Upper lobe of left lung (tissue), 6 donors: ENCODE results near the gene EPC2. TPM values are rescaled to one million over a fixed set of nuclear protein-coding genes. Genes with fewer than 3 reads are reported as not detected.

ENCODE experiments used
- ATAC-seq, 2 donors: fragments of 200-7000 bp; cut with Tn5 transposase; one replicate each; pipeline ENCODE4 v1.9.1; 2022; ENCODE audit warnings: mild to moderate bottlenecking in 2 of 2, moderate library complexity in 2 of 2; ENCODE audit not compliant: low FRiP score in 2 of 2
- DNase-seq, 2 donors: peaks; one replicate each; pipeline ENCODE4 v3.0.0-alpha.2; 2019 to 2020
- H3K27ac ChIP-seq, 4 donors: fragments of 200-600 bp; sonication (generic); one replicate each; pipeline ENCODE4 v1.5.1; 2016 to 2019
- H3K27me3 ChIP-seq, 4 donors: fragments of 200-600 bp; sonication (generic); one replicate each; pipeline ENCODE4 v1.5.1; 2017 to 2019
- H3K36me3 ChIP-seq, 4 donors: fragments of 200-600 bp; sonication (generic); one replicate each; pipeline ENCODE4 v1.5.1; 2016 to 2019
- H3K4me1 ChIP-seq, 4 donors: fragments of 200-600 bp; sonication (generic); one replicate each; pipeline ENCODE4 v1.5.1; 2018 to 2019
- H3K4me3 ChIP-seq, 4 donors: fragments of 200-600 bp; sonication (generic); one replicate each; pipeline ENCODE4 v1.5.1; 2017 to 2019; ENCODE audit warnings: mild to moderate bottlenecking in 2 of 4, moderate library complexity in 1 of 4
- H3K9me3 ChIP-seq, 4 donors: fragments of 200-600 bp; sonication (generic); one replicate each; pipeline ENCODE4 v1.5.1; 2018 to 2019
- EP300 ChIP-seq, 4 donors: sonication (generic); formaldehyde crosslinking; IDR thresholded peaks; one replicate each; pipeline ENCODE4 v1.5.1; 2017; ENCODE audit warnings: antibody characterized with exemption in 4 of 4, control low read depth in 2 of 4
- POLR2A ChIP-seq, 4 donors: fragments of 450-650 bp; IDR thresholded peaks; one replicate each; pipeline ENCODE4 v1.5.1; 2016 to 2017; ENCODE audit warnings: antibody characterized with exemption in 4 of 4, mild to moderate bottlenecking in 2 of 4
- POLR2AphosphoS5 ChIP-seq, 2 donors: sonication (generic); formaldehyde crosslinking; IDR thresholded peaks; one replicate each; pipeline ENCODE4 v1.5.1; 2017; ENCODE audit warnings: antibody characterized with exemption in 2 of 2
- WGBS, 2 donors: methylation state at CpG; one replicate each; pipeline ENCODE4 v1.1.5; 2017 to 2018; 5-methylcytosine and 5-hydroxymethylcytosine counted together
- small RNA-seq, 4 donors: library from RNA; depleted of rRNA; stranded (forward); fragments of <200 nt; gene quantifications; one replicate each; pipeline ENCODE3, GENCODE V24; 2016
- total RNA-seq, 6 donors: library from RNA; depleted of rRNA in 4 of 6; stranded (reverse); fragments of >200 nt in 4 of 6; gene quantifications; one replicate each; pipeline versions ENCODE4 v1.1.0 to v1.2.1, GENCODE V29; 2016 to 2021
- TF ChIP-seq, protein P1 (sequence below), 6 experiments: fragments of 450-650 bp in 4 of 6; fragments of 200-600 bp in 2 of 6; sonication (generic) in 2 of 6; IDR thresholded peaks; one replicate each; pipeline ENCODE4 v1.5.1; 2016 to 2019; ENCODE audit warnings: antibody characterized with exemption in 6 of 6
- donor health status: DM: no; HTN: no; CAD: no; lungs with moderate emphysema.
- donor health status: DM: no; HTN: yes; CAD: no; lungs with severe emphysema.

EPC2 gene
- total RNA-seq, 6 donors from 2014 or later: 15.2 to 53.2 (median 31.5) TPM

DNA sequence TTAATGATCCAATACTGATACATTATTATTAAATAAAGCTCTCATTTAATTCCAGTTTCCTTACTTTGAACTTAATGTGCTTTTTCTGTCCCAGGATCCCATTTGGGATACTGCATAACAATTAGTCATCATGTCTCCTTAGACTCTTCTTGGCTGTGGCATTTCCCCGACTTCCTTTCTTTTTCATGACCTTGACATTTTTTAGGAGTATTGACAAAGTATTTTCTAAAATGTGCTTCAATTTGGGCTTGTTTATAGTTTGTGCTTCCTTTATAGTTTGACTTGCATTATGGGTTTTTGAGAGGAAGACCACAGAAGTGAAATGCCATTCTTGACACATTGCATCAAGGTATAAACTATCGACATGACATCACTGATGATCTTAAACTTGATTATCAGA, 184.4 kb downstream of the EPC2 start:
- ATAC-seq (no peak), DNase-seq (no peak)
- no peaks in the 10 kb centered on the region for H3K4me1 ChIP-seq
- H3K27ac ChIP-seq: no peak overlapping the region
- no peaks in the 10 kb centered on the region for H3K36me3 ChIP-seq
- WGBS, 2 donors: 80 to 81% methylated on average over 2 of the region's 2 CpGs
- no peak for TF ChIP-seq POLR2A (IDR thresholded peaks at IDR 0.05)
- TF ChIP-seq POLR2AphosphoS5 (IDR thresholded peaks at IDR 0.05): no peak
- TF ChIP-seq, protein P1, sequence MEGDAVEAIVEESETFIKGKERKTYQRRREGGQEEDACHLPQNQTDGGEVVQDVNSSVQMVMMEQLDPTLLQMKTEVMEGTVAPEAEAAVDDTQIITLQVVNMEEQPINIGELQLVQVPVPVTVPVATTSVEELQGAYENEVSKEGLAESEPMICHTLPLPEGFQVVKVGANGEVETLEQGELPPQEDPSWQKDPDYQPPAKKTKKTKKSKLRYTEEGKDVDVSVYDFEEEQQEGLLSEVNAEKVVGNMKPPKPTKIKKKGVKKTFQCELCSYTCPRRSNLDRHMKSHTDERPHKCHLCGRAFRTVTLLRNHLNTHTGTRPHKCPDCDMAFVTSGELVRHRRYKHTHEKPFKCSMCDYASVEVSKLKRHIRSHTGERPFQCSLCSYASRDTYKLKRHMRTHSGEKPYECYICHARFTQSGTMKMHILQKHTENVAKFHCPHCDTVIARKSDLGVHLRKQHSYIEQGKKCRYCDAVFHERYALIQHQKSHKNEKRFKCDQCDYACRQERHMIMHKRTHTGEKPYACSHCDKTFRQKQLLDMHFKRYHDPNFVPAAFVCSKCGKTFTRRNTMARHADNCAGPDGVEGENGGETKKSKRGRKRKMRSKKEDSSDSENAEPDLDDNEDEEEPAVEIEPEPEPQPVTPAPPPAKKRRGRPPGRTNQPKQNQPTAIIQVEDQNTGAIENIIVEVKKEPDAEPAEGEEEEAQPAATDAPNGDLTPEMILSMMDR (IDR thresholded peaks at IDR 0.05): no peak
- no peak for TF ChIP-seq EP300 (IDR thresholded peaks at IDR 0.05)
- no peaks in the 10 kb centered on the region for H3K27me3 ChIP-seq
- H3K4me3 ChIP-seq: no peak overlapping the region
- H3K9me3 ChIP-seq: no peaks in the 10 kb centered on the region

DNA sequence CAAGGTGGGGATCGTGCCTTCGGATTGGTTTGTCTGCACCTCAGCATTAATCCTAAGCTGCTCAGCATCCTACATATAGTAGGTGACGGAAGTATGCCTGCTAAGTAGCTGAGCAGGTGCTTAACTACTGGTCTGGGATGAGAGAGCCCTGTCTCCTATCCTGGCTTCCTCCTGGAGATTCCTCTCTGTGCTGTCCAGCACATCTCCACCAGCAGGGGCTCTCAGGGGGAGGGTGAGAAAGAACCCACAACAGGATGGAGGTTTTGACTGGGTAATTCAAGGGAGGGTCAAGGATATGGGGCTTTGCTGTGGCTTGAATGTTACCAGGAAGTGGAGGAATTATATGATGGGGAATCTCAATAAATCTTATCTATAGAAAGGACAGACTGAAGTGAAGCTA, 185.1 kb downstream of the EPC2 start:
- ATAC-seq (no peak), DNase-seq (no peak)
- H3K36me3 ChIP-seq: no peaks in the 10 kb centered on the region
- no peak overlapping the region for H3K4me3 ChIP-seq
- no peaks in the 10 kb centered on the region for H3K27me3 ChIP-seq
- no peaks in the 10 kb centered on the region for H3K4me1 ChIP-seq
- WGBS, 2 donors: 81 to 92% methylated on average over 3 of the region's 3 CpGs
- H3K9me3 ChIP-seq: no peaks in the 10 kb centered on the region
- no peak overlapping the region for H3K27ac ChIP-seq
- no peak for TF ChIP-seq EP300 (IDR thresholded peaks at IDR 0.05)
- no peak for TF ChIP-seq POLR2A (IDR thresholded peaks at IDR 0.05)
- TF ChIP-seq POLR2AphosphoS5 (IDR thresholded peaks at IDR 0.05): no peak
- TF ChIP-seq, protein P1 (IDR thresholded peaks at IDR 0.05): no peak

DNA sequence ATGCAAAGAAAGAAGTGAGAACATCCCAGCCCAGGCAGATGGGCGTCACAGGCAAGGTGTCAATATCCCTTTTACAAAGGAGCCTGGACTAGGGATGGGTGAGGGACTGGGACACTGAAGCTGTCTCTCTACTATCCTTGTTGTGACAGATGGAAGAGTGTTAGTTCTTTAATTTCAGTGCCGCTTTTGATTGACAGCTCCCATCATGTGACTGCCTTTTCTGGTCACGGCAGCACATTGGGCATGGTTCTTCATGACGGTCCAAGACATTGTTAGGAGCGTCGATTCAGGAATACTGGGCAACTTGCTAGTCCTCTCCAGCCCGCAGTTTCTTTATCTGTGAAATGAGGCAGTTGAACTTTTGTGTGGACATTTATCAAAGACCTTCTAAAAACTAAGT, 188.1 kb downstream of the EPC2 start:
- H3K36me3 ChIP-seq: no peaks in the 10 kb centered on the region
- H3K4me1 ChIP-seq: no peaks in the 10 kb centered on the region
- TF ChIP-seq EP300 (IDR thresholded peaks at IDR 0.05) (no peak), POLR2AphosphoS5 (IDR thresholded peaks at IDR 0.05) (no peak), POLR2A (IDR thresholded peaks at IDR 0.05) (no peak)
- TF ChIP-seq, protein P1 (IDR thresholded peaks at IDR 0.05): no peak
- no peaks in the 10 kb centered on the region for H3K27me3 ChIP-seq
- H3K4me3 ChIP-seq: no peak overlapping the region
- DNase-seq (no peak), ATAC-seq (no peak)
- H3K27ac ChIP-seq: no peak overlapping the region
- WGBS, 2 donors: 85 to 86% methylated on average over 7 of the region's 7 CpGs
- H3K9me3 ChIP-seq: no peaks in the 10 kb centered on the region

Small RNA genes within 50 kb of the gene (small RNA-seq; reads per million reads assigned to genes)
- 0 reads per million in 4 donors for gene RNU2-9P
- 0 to 0.11 (median 0) reads per million in 4 donors for gene RPS29P8

Other genes starting within 250 kb of the EPC2 start
- 1 to 10 TPM in 3 of 6 donors, under 1 TPM in 3; 0.44 to 1.6 (median 0.85) TPM for gene KIF5C, start 230.5 kb downstream of the EPC2 start, total RNA-seq